ENCODE results near the gene C1orf74.

C1orf74 gene

GRCh38 chr1:209784265-209785169 is at the start of gene C1orf74:
Gene C1orf74 (minus strand): TSS chr1:209784559. CDS start chr1:209783634, 925 bp downstream.
- DNase-seq, result peak; percentile 30

- DNase-seq, result no peak
Measured at GRCh38 chr1:209831615-209832014, 47.3 kb upstream of the C1orf74 start.

GRCh38 chr1:209830722-209831121 is 46.4 kb upstream of the C1orf74 start:
- DNase-seq, result no peak

GRCh38 chr1:209829716-209830115 is 45.4 kb upstream of the C1orf74 start:
- no peak for DNase-seq

GRCh38 chr1:209827384-209828262 is 43.3 kb upstream of the C1orf74 start, which contains the start of gene UTP25:
Gene UTP25 (plus strand): TSS chr1:209827972. CDS start chr1:209828064, 92 bp downstream.
- DNase-seq, result no peak

- DNase-seq, result no peak
Measured at GRCh38 chr1:209825591-209826434, 41.5 kb upstream of the C1orf74 start.

GRCh38 chr1:209823143-209824041 is 39.0 kb upstream of the C1orf74 start:
- no peak for DNase-seq

GRCh38 chr1:209822706-209823105 is 38.3 kb upstream of the C1orf74 start:
- no peak for DNase-seq

- DNase-seq, result no peak
Measured at GRCh38 chr1:209820986-209821385, 36.6 kb upstream of the C1orf74 start.

GRCh38 chr1:209819058-209819457 is 34.7 kb upstream of the C1orf74 start:
- DNase-seq, result no peak

GRCh38 chr1:209817691-209818090 is 33.3 kb upstream of the C1orf74 start:
- no peak for DNase-seq

- DNase-seq, result no peak
Measured at GRCh38 chr1:209816923-209817322, 32.6 kb upstream of the C1orf74 start.

GRCh38 chr1:209815931-209816341 is 31.6 kb upstream of the C1orf74 start:
- no peak for DNase-seq

- DNase-seq, result no peak
Measured at GRCh38 chr1:209815490-209815889, 31.1 kb upstream of the C1orf74 start.

- DNase-seq, result no peak
Measured at GRCh38 chr1:209813902-209814301, 29.5 kb upstream of the C1orf74 start.

- no peak for DNase-seq
Measured at GRCh38 chr1:209810783-209811182, 26.4 kb upstream of the C1orf74 start.

GRCh38 chr1:209809611-209810010 is 25.3 kb upstream of the C1orf74 start:
- DNase-seq, result no peak

- DNase-seq, result no peak
Measured at GRCh38 chr1:209808059-209808581, 23.8 kb upstream of the C1orf74 start.

- DNase-seq, result no peak
Measured at GRCh38 chr1:209807509-209807908, 23.1 kb upstream of the C1orf74 start.

GRCh38 chr1:209805875-209806760 is 21.8 kb upstream of the C1orf74 start, which contains the start of gene IRF6:
Gene IRF6 (minus strand): TSS chr1:209806142. CDS start chr1:209801413, 4,729 bp downstream.
- peak; percentile 13 for DNase-seq
